GM10847 (cell line): ENCODE measurements around the gene SLC25A26.

Experiments used
- POLR2A ChIP-seq: IDR thresholded peaks from 2 replicates; pipeline ENCODE4 v1.6.1; 2011; ENCODE audit not compliant: insufficient read length; ENCODE audit errors: extremely low read depth

SLC25A26 gene

DNA sequence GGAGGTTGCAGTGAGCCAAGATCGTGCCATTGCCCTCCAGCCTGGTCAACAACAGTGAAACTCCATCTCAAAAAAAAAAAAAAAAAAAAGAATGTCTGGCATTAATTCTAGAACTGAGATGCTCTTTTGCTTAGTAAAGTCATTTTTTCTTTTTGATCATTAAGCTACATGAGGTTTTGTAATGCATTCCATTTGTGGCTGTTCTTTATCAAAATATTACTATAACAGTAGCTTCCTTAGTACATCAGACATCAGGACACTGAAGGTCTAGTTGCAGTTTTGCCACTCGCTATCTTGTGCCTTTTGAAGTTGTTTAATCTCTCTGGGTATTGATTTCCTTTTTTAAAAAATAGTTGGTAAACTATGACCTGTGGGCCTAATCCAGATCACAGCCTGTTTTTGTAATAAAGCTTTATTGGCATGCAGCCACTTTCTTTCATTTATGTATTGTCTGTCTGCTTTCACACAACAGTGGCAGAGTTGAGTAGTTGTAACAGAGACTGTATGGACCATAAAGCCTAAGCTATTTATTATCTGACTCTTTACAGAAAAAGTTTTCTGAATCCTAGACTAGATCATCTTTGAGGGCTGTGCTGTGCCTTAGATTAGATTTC is 76.6 kb downstream of the SLC25A26 start:
- TF ChIP-seq POLR2A = no peak

DNA sequence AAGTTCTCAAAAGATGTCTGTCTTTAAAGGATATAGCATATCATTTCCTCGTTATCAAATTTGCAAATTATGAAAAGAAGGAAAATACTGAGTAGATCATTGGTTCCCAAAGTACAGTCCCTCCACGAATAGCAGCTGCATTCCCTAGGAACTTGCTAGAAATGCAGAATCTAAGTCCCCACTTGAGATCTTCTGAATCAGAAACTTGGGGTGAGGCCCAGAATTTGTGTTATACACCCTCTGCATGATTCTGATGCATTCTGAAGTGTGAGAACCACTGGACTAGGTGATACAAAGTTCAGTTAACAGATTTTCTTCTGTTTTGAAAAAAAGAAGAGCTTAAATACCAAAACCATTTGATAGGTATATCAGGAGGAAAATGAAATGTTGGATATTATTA is 77.1 kb downstream of the SLC25A26 start:
- TF ChIP-seq POLR2A = no peak

DNA sequence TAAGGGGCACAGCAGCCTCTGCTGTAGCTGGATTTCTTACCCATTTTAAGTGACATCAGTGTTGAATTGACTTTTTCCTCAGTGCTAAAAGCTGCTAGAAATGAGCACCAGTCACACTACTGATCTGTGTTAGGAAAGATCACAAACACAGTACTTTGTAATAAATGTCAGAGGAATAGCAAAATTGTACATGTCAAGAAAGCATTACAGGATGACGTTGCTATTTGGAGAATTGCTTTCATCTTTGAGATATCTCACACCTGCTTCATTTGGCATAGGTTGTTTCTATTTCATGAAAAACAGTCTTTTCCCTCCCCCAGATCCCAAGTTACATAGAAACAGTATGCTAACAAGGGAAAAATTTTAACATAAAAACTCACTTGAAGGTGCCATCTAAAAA is 77.8 kb downstream of the SLC25A26 start:
- no peak for TF ChIP-seq POLR2A

DNA sequence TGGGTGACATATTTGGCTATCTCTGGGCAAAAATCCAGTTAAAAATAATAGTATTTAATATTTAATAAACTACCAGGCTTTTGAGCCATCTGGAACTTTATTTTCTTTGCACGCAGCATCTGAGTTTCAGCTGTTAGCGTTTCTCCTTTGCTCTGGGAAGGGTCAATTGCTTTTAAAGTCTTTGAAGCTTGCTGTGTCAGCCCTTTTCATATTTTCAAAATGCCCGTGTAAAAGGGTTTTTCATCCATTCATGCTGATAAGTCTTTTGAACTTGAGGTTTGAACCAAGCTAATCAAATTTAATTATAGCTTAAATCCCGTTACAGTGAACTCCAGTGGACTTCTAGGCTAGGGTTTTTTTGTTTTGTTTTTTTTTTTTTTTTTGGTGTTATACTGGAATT is 79.1 kb downstream of the SLC25A26 start:
- no peak for TF ChIP-seq POLR2A

DNA sequence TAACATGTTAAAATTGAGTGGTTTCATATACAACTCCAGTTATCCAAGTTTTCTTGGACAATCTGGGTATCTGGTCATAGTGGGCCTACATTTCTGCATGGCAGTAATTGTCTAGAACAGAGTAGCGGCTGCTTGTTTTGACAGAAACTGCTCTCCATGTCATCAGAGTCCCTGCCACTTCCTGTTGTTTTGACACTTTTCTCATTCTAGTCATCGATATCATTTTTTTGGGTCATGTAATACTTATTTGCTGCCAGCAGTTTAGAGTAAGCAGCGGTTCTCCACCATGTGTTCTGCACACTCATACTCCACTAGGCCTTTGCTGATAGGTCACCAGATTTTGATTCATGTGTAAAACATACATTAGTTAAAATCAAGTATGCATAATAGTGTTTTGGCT is 81.5 kb downstream of the SLC25A26 start:
- TF ChIP-seq POLR2A = no peak

DNA sequence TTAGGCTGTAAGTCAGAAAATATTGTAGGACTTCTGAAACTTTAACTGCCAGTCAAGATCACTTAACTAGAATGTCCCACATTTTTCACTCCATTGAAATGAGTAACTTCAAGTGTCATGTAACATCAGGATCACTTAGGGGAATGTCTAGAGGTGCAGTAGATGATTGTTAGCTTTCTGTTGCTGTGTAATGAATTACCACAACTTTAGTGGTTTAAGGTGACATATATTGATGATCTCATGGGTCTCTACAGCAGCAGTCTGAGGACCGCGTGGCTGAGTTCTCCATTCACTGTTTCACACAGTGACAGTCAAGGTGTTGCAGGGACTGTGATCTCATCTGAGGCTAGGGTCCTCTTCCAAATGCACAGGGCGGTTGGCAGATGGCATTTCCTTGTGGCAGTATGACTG is 82.7 kb downstream of the SLC25A26 start:
- TF ChIP-seq POLR2A = no peak

DNA sequence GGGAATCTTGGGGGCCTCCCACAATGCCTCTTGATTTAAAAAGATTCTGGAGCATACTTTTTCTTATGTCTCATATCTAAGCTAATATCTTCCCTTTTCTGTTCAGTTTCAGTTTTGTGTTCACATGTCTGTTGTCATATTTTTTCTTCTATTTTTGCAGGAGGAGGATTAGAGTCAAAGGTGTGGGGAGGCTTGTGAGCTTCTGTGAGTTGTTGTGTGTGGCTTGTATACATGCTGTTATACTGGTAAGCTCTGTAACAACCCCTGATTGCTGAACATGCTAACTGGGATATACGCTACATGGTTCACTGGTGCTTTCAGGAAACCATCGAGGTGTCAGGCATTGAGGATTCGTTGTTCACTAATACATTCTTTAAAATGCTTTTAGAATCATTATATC is 83.5 kb downstream of the SLC25A26 start:
- no peak for TF ChIP-seq POLR2A

DNA sequence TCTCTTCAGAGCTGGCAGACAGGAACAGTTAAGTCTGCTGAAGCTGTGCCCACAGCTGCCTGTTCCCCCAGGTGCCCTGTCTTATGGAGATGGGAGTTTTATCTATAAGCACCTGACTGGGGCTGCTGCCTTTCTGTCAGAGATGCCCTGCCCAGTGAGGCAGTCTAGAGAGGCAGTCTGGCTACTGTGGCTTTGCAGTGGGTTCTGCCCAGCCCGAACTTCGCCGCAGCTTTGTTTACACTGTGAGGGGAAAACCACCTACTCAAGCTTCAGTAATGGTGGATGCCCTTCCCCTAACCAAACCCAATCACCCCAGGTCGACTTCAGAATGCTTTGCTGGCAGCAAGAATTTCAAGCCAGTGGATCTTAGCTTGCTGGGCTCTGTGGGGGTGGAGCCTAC is 91.2 kb downstream of the SLC25A26 start:
- TF ChIP-seq POLR2A = no peak

DNA sequence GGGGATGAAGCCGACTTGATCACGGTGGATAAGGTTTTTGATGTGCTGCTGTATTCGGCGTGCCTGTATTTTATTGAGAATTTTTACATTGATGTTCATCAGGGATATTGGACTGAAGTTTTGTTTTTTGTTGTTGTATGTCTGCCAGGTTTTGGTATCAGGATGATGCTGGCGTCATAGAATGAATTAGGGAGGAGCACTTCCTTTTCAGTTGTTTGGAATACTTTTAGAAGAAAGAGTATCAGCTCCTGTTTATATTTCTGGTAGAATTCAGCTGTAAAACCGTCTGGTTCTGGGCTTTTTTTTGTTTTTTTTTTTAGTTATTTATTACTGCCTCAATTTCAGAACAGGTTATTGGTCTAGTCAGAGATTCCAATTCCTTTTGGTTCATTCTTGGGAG is 93.7 kb downstream of the SLC25A26 start:
- TF ChIP-seq POLR2A = no peak

DNA sequence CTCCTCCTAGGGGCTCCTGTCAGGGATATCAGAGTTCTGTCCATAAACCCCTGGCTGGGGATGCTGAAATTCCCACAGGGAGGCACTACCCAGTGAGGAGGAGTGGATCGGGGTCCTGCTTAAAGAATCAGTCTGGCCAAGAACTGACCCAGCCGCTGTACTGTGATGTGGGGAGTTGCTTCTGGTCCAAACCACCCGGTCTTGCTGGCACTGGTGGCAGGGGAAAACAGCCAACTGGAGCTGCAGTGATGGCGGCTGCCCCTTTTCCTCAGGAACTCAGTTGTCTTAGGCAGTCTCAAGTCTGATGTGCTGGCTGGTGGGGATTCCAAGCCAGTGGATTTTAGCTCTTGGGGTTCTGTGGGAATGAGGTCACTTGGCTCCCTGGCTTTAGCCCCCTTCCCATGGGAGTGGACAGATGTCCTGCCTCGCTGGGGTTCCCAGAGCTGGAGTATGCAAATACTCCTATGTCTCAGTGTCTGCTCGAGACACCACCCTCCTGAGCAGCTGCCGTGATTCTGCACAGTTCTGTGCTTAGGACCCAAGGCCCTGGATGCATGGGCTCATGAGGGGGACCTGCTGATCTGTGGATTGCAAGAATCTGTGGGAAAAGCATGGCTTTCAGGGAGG is 97.1 kb downstream of the SLC25A26 start:
- no peak for TF ChIP-seq POLR2A

DNA sequence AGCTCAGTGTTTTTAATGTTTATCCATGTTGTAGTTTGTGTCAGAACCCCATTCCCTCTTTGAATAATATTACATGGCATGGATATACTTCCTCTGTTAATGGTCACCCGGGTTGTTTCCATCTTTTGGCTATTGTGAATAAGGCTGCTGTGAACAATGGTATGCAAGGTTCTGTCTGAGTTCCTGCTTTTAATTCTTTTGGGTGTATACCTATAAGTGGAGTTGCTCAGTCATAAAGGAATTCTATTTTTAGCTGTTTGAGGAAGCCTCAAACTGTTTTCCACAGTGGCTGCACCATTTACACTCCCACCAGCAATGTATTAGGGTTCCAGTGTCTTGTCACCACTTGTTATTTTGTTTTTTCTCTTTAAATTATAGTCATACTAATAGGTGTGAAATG is 99.6 kb downstream of the SLC25A26 start:
- TF ChIP-seq POLR2A = no peak

DNA sequence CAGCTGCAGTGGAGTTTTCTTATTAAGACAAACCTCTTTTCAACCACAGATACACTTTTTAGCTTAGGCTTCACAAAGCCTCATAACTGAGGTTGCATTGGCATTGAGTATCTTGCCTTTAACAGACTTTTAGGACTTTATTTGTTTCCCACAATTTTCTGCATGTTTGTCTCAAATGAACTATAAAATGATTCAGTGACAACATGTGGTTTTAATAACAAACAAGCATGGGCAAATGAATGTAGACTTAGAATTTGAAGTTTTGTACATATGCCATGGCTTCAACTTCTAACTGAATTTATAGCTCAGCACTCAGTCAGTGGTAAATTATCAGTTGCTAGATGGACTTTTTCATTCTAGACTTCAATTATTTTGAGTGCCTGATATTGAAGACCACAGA is 101.6 kb downstream of the SLC25A26 start:
- TF ChIP-seq POLR2A = no peak

DNA sequence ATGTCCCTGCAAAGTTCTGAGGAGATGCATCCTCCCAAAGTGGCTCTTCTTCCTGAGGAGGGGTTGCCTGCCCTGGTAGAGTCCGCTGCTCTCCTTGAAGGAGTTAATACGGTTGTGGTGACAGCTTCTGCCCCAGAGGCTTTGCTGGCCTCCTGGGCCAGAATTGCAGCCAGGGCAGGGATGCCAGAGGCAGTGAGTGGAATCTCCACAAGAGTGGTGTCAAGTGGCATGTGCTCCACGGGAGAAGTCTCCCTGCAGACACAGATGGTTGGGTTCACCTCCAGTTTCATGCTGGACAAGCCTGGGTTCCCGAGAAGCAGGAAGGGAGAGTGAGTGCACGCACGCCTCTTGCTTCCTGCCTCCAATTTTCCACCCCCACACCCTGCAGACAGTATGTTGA is 105.5 kb downstream of the SLC25A26 start:
- TF ChIP-seq POLR2A = no peak

DNA sequence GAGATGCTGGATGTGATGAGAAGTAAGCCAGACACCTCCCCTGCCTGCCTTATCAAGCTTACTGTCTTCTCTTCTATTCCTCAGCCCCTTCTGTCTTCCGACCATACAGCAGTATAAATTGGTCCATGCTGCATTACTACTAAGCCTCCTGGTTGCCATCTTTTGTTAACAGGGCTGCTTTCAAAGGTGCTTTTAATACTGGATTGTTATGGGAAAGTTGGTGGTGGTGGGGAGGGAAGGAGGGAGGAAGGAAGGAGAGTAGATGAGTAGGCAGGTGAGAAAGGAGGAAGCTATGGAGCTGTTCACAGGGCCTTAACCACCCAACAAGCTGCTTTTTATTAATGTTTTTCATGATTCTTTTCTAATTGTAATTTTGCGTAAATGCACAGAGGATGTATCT is 114.9 kb downstream of the SLC25A26 start:
- no peak for TF ChIP-seq POLR2A

DNA sequence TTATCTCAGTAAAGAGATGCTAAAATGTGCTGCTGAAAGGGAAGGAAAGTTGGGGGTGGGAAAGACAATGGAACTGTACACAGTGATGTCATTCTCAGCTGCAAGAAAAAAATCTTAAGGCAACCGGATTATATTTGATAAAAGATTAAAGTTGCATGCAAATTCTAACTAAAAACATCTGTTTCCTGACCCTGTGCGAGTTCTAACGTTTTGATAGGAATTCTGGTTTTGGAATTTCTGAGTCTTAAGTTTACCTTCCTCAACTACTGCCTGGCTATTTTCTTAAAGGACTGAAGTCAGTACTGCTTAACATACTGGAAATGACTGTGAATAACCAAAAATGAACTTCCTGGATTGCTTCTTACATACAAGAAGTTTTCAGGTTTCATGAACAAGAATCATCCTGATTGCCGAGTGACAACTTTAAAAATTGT is 115.5 kb downstream of the SLC25A26 start:
- TF ChIP-seq POLR2A = no peak

DNA sequence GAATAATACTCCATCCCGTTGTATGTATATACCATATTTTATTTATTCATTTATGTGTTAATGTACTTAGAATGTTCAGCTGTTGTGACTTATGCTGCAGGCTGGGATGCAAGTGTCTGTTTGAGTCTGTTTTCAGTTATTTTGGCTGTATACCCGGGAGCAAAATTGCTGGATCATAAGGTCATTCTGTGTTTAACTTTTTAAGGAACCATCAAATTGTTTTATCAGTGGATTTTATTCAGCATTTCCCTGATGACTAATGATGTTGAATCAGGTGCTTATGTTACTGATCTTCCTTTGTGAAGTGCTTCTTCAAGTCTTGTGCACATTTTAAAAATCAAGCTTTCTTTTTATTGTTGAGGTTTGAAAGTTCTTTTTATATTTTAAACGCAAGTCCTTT is 118.1 kb downstream of the SLC25A26 start:
- TF ChIP-seq POLR2A = no peak

DNA sequence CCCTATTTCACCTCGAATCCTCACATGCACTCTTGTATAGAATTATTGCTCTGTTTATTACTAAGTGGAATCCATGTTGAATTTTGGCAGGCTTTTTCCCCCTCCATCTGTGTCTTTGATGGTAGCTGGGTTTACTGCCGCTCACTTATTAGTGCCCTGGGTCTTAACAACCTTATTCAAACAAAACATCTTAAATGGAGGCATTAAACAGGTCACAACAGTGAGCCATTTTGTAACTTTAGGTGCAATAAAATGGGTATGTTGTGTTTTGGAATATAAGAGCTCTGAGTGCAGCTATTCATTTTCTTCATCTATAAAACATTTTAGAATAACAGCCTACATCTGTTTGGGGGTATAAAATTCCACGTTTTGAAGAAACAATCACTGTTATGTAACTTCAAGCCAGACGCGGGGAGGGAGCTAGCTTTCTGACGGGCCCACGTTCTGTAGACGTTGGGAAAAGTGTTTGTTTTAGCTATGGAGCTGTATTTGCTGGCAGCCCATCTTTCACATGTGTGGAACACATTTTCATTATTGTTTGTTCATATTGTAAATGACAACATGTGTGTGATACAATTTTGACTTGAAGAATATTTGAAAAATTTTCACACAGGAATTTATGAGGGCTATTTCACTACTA is 122.0 kb downstream of the SLC25A26 start:
- TF ChIP-seq POLR2A = no peak
